GM23338 (cell line): ENCODE results near the gene CD163. TPM values are rescaled to one million over a fixed set of nuclear protein-coding genes. Genes with fewer than 3 reads are reported as not detected.
A peak's percentile ranks its signal among the peaks of the same experiment; 100 is the strongest.

ENCODE experiments used
- ATAC-seq: fragments of 200-7000 bp; cut with Tn5 transposase; 3 replicates; pipeline ENCODE4 v1.9.1; 2020
- DNase-seq: peaks from one replicate; pipeline ENCODE4 v3.0.0-alpha.2; 2015; ENCODE audit warnings: low spot score
- H2AFZ ChIP-seq: fragments of 200-600 bp; sonication (generic); 2 replicates; pipeline ENCODE4 v1.8.0; 2016; ENCODE audit warnings: antibody characterized with exemption, mild to moderate bottlenecking, moderate library complexity
- H3F3A ChIP-seq: fragments of 200-600 bp; sonication (generic); replicated peaks from 2 replicates; pipeline ENCODE4 v1.8.0; 2017; ENCODE audit warnings: antibody characterized with exemption, mixed run types, low read depth
- H3K27ac ChIP-seq: fragments of 200-600 bp; sonication (generic); 2 replicates; pipeline ENCODE4 v1.6.1; 2016; ENCODE audit warnings: low read depth
- H3K27me3 ChIP-seq: fragments of 200-600 bp; sonication (generic); 2 replicates; pipeline ENCODE4 v1.8.0; 2016; ENCODE audit warnings: mild to moderate bottlenecking, mixed run types, moderate library complexity; ENCODE audit not compliant: insufficient read depth
- H3K36me3 ChIP-seq: fragments of 200-600 bp; sonication (generic); 2 replicates; pipeline ENCODE4 v1.8.0; 2016; ENCODE audit warnings: mild to moderate bottlenecking; ENCODE audit not compliant: insufficient read depth
- H3K4me1 ChIP-seq: fragments of 200-600 bp; sonication (generic); 2 replicates; pipeline ENCODE4 v1.8.0; 2016; ENCODE audit warnings: mild to moderate bottlenecking, moderate library complexity; ENCODE audit not compliant: insufficient read depth
- H3K4me2 ChIP-seq: fragments of 200-600 bp; sonication (generic); 2 replicates; pipeline ENCODE4 v1.7.1; 2017; ENCODE audit warnings: mixed run types
- H3K4me3 ChIP-seq: fragments of 200-600 bp; sonication (generic); 2 replicates; pipeline ENCODE4 v1.6.1; 2016; ENCODE audit warnings: mixed run types
- H3K79me2 ChIP-seq: fragments of 200-600 bp; sonication (generic); replicated peaks from 2 replicates; pipeline ENCODE4 v1.8.0; 2017; ENCODE audit warnings: mild to moderate bottlenecking; ENCODE audit not compliant: insufficient read depth
- H3K9me2 ChIP-seq: fragments of 200-600 bp; sonication (generic); 2 replicates; pipeline ENCODE4 v1.8.0; 2017; ENCODE audit not compliant: insufficient read depth
- H4K20me1 ChIP-seq: fragments of 200-600 bp; sonication (generic); replicated peaks from 2 replicates; pipeline ENCODE4 v1.8.0; 2017; ENCODE audit warnings: mild to moderate bottlenecking; ENCODE audit not compliant: insufficient read depth
- H3K27ac Mint-ChIP-seq: 2 replicates; pipeline ENCODE4 v1.8.0; 2020; ENCODE audit warnings: inconsistent platforms, mild to moderate bottlenecking, moderate library complexity, mixed read lengths
- H3K27me3 Mint-ChIP-seq: 3 replicates; pipeline ENCODE4 v1.8.0; 2022; ENCODE audit warnings: low read depth, mild to moderate bottlenecking, moderate library complexity, mixed read lengths, inconsistent platforms; ENCODE audit not compliant: insufficient read depth, poor library complexity
- H3K36me3 Mint-ChIP-seq: 3 replicates; pipeline ENCODE4 v1.8.0; 2021; ENCODE audit warnings: low read depth, mild to moderate bottlenecking, inconsistent platforms, moderate library complexity, mixed read lengths
- H3K4me1 Mint-ChIP-seq: 3 replicates; pipeline ENCODE4 v1.8.0; 2020; ENCODE audit warnings: mild to moderate bottlenecking, inconsistent platforms, mixed read lengths
- H3K4me3 Mint-ChIP-seq: 3 replicates; pipeline ENCODE4 v1.8.0; 2021; ENCODE audit warnings: moderate library complexity, mild to moderate bottlenecking, inconsistent platforms, mixed read lengths
- H3K9me3 Mint-ChIP-seq: 3 replicates; pipeline ENCODE4 v1.8.0; 2020; ENCODE audit warnings: moderate library complexity, mild to moderate bottlenecking, inconsistent platforms, mixed read lengths
- CREB1 ChIP-seq: fragments of 250-450 bp; sonication (Bioruptor Pico); IDR thresholded peaks from 2 replicates; pipeline ENCODE4 v1.5.0; 2020; ENCODE audit warnings: low read depth, mild to moderate bottlenecking, moderate library complexity
- EZH2 ChIP-seq: fragments of 200-600 bp; sonication (generic); IDR thresholded peaks from one replicate; pipeline ENCODE4 v1.8.0; 2017; ENCODE audit warnings: antibody characterized with exemption, mild to moderate bottlenecking, low read depth; ENCODE audit not compliant: unreplicated experiment
- EZH2phosphoT487 ChIP-seq: fragments of 200-600 bp; sonication (generic); IDR thresholded peaks from one replicate; pipeline ENCODE4 v1.8.1; 2018; ENCODE audit warnings: antibody characterized with exemption; ENCODE audit not compliant: unreplicated experiment
- JUNB ChIP-seq: IDR thresholded peaks from one replicate; pipeline ENCODE4 v1.6.1; 2016; ENCODE audit warnings: antibody characterized with exemption; ENCODE audit not compliant: unreplicated experiment
- NANOG ChIP-seq: IDR thresholded peaks from 2 replicates; pipeline ENCODE4 v1.6.1; 2016; ENCODE audit warnings: antibody characterized with exemption, borderline replicate concordance
- POLR2AphosphoS5 ChIP-seq: IDR thresholded peaks from 2 replicates; pipeline ENCODE4 v1.6.1; 2016; ENCODE audit warnings: antibody characterized with exemption, low read depth
- ZNF114 ChIP-seq: fragments of 250-450 bp; sonication (Bioruptor Pico); IDR thresholded peaks from 2 replicates; pipeline ENCODE4 v1.5.0; 2020; ENCODE audit warnings: mild to moderate bottlenecking, moderate library complexity
- ZNF331 ChIP-seq: fragments of 250-450 bp; sonication (Bioruptor Pico); IDR thresholded peaks from 2 replicates; pipeline ENCODE4 v1.5.0; 2020; ENCODE audit warnings: low read depth, mild to moderate bottlenecking, moderate library complexity
- polyA plus RNA-seq: library from polyadenylated mRNA; unstranded; fragments of >200 nt; fragmentation: Nextera tagmentation; extraction: Ambion mirVana; gene quantifications from 2 replicates; pipeline ENCODE4 v1.2.1, GENCODE V29; 2016
- total RNA-seq: library from RNA; depleted of rRNA; stranded (reverse); fragments of >200 nt; shearing (Covaris generic); gene quantifications from 2 replicates; pipeline ENCODE4 v1.2.3, GENCODE V29; 2014
- TF ChIP-seq, protein P1 (sequence below), 2 experiments: fragments of 200-600 bp in 1 of 2; sonication (generic) in 1 of 2; conservative IDR thresholded peaks; 2 replicates each; pipeline versions ENCODE4 v1.5.1 to v1.6.1; 2016 to 2017; ENCODE audit warnings: antibody characterized with exemption in 2 of 2, low read depth in 2 of 2, mild to moderate bottlenecking in 2 of 2, moderate library complexity in 1 of 2
- TF ChIP-seq, protein P2 (sequence below): IDR thresholded peaks from one replicate; pipeline ENCODE4 v1.6.1; 2018; ENCODE audit warnings: antibody characterized with exemption; ENCODE audit not compliant: unreplicated experiment

The CD163 gene
- total and polyA plus RNA-seq, 2 experiments from 2014 or later, result not detected

DNA sequence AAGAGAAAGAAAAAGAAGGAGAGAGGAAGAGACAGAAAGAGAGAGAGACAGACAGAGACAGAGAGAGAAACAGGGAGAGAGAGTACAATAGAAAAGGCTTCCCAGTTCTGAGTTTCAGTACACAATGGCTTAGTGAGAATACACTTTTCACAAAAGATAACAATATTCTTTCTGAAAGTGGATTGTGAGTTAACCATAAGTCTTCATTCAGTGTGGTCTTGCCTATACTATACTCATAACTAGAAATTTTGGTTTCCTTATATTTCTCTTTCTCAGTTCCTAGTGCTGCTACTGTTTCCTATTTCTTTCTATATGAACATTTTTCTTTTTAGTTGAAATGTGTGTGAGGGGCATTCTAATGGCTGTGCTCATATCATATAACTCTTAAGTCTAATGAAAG lies 68.9 kb downstream of the CD163 start:
- no peak for DNase-seq
- H3K27ac ChIP-seq, result no peak overlapping the region
- no peak overlapping the region for H3K4me3 ChIP-seq
- H3K4me1 ChIP-seq, result peaks cover 24% of the 10 kb centered on the region
- no peak overlapping the region for H3K4me2 ChIP-seq
- Mint-ChIP-seq H3K36me3 (peaks cover 11% of the 10 kb centered on the region), H3K4me3 (no peak overlapping the region), H3K9me3 (peaks cover 18% of the 10 kb centered on the region), H3K4me1 (peaks cover 13% of the 10 kb centered on the region), H3K27ac (no peak overlapping the region), H3K27me3 (peaks cover 14% of the 10 kb centered on the region)
- H3F3A ChIP-seq, result peaks cover 9% of the 10 kb centered on the region; the same call in 1 of the 2 replicates
- peaks cover 8% of the 10 kb centered on the region for H3K9me2 ChIP-seq
- no peak for TF ChIP-seq JUNB
- no peak for TF ChIP-seq POLR2AphosphoS5
- no peak for TF ChIP-seq EZH2phosphoT487
- peak overlapping the region; percentile 18; the same call in 1 of the 2 replicates for H2AFZ ChIP-seq
- no peaks in the 10 kb centered on the region for H4K20me1 ChIP-seq
- no peaks in the 10 kb centered on the region for H3K27me3 ChIP-seq
- no peaks in the 10 kb centered on the region for H3K36me3 ChIP-seq
- no peaks in the 10 kb centered on the region for H3K79me2 ChIP-seq
- ATAC-seq, result no peak

DNA sequence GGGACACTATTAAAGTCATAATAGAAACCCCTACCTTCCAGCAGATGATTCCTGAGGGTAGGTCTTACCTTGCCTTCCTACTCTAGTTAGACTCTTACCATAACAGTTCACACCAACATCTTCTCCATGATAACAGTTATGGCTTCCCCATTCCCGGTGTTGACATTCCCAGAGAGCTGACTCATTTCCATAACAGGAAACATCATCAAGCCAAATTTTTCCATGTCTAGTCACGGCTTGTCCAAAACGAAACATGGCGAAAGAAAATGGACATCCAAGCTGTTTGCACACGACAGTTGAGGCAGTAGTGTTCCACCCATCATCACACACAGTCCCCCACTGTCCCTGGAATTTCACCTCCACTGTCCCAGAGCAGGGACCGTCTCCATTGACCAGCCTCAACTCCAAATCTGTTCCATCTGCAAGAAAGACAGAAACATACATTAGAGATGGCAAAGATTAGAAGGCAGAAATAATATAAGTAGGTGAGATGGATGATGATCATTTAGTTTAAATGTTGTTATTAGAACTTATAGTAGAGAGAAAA lies 70.2 kb downstream of the CD163 start:
- peaks cover 25% of the 10 kb centered on the region for H3K4me1 ChIP-seq
- H3K9me2 ChIP-seq, result peaks cover 8% of the 10 kb centered on the region
- H3K27ac ChIP-seq, result no peak overlapping the region
- H3K36me3 ChIP-seq, result no peaks in the 10 kb centered on the region
- DNase-seq (no peak), ATAC-seq (no peak)
- Mint-ChIP-seq H3K27ac (no peak overlapping the region), H3K9me3 (peaks cover 6% of the 10 kb centered on the region; the same call in 2 of the 3 replicates), H3K4me1 (peaks cover 10% of the 10 kb centered on the region), H3K36me3 (no peaks in the 10 kb centered on the region), H3K27me3 (peaks cover 4% of the 10 kb centered on the region), H3K4me3 (no peak overlapping the region)
- H3K27me3 ChIP-seq, result no peaks in the 10 kb centered on the region
- no peak overlapping the region for H3K4me2 ChIP-seq
- no peaks in the 10 kb centered on the region for H3F3A ChIP-seq
- H3K79me2 ChIP-seq, result no peaks in the 10 kb centered on the region
- no peaks in the 10 kb centered on the region for H4K20me1 ChIP-seq
- no peak overlapping the region for H3K4me3 ChIP-seq
- no peak for TF ChIP-seq EZH2
- no peak overlapping the region for H2AFZ ChIP-seq

DNA sequence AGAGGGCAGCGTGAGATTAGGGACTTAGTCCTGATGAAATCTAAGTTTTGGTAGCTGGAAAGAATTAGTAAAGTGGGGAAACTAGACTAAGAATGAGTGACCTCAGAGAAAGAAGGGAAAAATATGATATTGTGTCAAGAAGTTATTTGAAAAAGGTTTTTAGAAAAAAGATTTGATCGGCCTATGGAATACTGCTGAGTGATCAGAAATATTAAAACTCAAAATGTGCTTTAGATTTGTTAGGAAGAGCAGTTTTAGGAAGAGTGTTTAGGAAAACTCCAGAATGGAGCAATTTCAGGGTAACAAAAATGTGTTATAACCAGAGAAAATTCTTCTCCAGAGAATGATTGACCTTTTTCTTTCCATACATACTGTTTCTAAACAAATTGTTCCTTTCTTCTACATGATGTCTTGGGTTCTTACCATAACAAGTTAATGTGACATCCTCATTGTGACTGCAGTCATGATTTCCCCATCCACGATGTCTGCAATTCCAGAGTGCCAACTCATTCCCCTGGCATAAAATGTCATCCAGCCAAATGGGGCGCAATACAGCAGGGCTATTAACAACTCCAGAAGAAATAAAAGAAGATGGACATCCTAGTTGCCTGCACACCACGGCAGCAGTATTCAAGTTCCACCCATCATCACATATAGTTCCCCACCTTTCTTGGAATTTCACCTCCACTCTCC lies 71.4 kb downstream of the CD163 start:
- Mint-ChIP-seq H3K4me1 (peaks cover 10% of the 10 kb centered on the region), H3K27ac (no peak overlapping the region), H3K27me3 (no peaks in the 10 kb centered on the region), H3K36me3 (no peaks in the 10 kb centered on the region), H3K4me3 (no peak overlapping the region), H3K9me3 (no peaks in the 10 kb centered on the region)
- no peak for ATAC-seq
- no peaks in the 10 kb centered on the region for H3K27me3 ChIP-seq
- peaks cover 25% of the 10 kb centered on the region for H3K4me1 ChIP-seq
- H3K9me2 ChIP-seq, result peaks cover 8% of the 10 kb centered on the region
- no peaks in the 10 kb centered on the region for H4K20me1 ChIP-seq
- H3K4me3 ChIP-seq, result no peak overlapping the region
- no peaks in the 10 kb centered on the region for H3K36me3 ChIP-seq
- H3K79me2 ChIP-seq, result no peaks in the 10 kb centered on the region
- no peak overlapping the region for H3K4me2 ChIP-seq
- H2AFZ ChIP-seq, result no peak overlapping the region
- H3K27ac ChIP-seq, result no peak overlapping the region
- no peaks in the 10 kb centered on the region for H3F3A ChIP-seq
- DNase-seq, result no peak
- TF ChIP-seq JUNB (no peak), ZNF331 (CRISPR knock-in tag) (no peak), ZNF114 (CRISPR knock-in tag) (no peak), CREB1 (CRISPR knock-in tag) (no peak), POLR2AphosphoS5 (no peak), NANOG (no peak), EZH2 (no peak), EZH2phosphoT487 (no peak)
- TF ChIP-seq, protein P1, sequence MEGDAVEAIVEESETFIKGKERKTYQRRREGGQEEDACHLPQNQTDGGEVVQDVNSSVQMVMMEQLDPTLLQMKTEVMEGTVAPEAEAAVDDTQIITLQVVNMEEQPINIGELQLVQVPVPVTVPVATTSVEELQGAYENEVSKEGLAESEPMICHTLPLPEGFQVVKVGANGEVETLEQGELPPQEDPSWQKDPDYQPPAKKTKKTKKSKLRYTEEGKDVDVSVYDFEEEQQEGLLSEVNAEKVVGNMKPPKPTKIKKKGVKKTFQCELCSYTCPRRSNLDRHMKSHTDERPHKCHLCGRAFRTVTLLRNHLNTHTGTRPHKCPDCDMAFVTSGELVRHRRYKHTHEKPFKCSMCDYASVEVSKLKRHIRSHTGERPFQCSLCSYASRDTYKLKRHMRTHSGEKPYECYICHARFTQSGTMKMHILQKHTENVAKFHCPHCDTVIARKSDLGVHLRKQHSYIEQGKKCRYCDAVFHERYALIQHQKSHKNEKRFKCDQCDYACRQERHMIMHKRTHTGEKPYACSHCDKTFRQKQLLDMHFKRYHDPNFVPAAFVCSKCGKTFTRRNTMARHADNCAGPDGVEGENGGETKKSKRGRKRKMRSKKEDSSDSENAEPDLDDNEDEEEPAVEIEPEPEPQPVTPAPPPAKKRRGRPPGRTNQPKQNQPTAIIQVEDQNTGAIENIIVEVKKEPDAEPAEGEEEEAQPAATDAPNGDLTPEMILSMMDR (conservative IDR thresholded peaks at IDR 0.05; ENCODE audit: low read depth in 2 of 2), result no peak
- TF ChIP-seq, protein P2, sequence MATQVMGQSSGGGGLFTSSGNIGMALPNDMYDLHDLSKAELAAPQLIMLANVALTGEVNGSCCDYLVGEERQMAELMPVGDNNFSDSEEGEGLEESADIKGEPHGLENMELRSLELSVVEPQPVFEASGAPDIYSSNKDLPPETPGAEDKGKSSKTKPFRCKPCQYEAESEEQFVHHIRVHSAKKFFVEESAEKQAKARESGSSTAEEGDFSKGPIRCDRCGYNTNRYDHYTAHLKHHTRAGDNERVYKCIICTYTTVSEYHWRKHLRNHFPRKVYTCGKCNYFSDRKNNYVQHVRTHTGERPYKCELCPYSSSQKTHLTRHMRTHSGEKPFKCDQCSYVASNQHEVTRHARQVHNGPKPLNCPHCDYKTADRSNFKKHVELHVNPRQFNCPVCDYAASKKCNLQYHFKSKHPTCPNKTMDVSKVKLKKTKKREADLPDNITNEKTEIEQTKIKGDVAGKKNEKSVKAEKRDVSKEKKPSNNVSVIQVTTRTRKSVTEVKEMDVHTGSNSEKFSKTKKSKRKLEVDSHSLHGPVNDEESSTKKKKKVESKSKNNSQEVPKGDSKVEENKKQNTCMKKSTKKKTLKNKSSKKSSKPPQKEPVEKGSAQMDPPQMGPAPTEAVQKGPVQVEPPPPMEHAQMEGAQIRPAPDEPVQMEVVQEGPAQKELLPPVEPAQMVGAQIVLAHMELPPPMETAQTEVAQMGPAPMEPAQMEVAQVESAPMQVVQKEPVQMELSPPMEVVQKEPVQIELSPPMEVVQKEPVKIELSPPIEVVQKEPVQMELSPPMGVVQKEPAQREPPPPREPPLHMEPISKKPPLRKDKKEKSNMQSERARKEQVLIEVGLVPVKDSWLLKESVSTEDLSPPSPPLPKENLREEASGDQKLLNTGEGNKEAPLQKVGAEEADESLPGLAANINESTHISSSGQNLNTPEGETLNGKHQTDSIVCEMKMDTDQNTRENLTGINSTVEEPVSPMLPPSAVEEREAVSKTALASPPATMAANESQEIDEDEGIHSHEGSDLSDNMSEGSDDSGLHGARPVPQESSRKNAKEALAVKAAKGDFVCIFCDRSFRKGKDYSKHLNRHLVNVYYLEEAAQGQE, result no peak
